Lower lobe of right lung (tissue), 2 donors: ENCODE measurements around the gene OCA2. TPM values are rescaled to one million over a fixed set of nuclear protein-coding genes. Genes with fewer than 3 reads are reported as not detected.

Experiments used
- ATAC-seq, 2 donors: fragments of 200-7000 bp; cut with Tn5 transposase; one replicate each; pipeline ENCODE4 v1.9.1; 2020 to 2022; ENCODE audit warnings: mild to moderate bottlenecking in 2 of 2, moderate library complexity in 2 of 2
- DNase-seq: peaks from one replicate; pipeline ENCODE4 v3.0.0-alpha.2; 2020
- H3K27ac ChIP-seq: fragments of 200-600 bp; one replicate; pipeline ENCODE4 v1.8.0; 2022
- H3K27me3 ChIP-seq: fragments of 200-600 bp; one replicate; pipeline ENCODE4 v1.8.0; 2022; ENCODE audit warnings: low read depth
- H3K36me3 ChIP-seq: fragments of 200-600 bp; one replicate; pipeline ENCODE4 v1.8.0; 2022; ENCODE audit warnings: mild to moderate bottlenecking
- H3K4me1 ChIP-seq: fragments of 200-600 bp; one replicate; pipeline ENCODE4 v1.8.0; 2022
- H3K4me3 ChIP-seq: fragments of 200-600 bp; one replicate; pipeline ENCODE4 v1.8.0; 2022; ENCODE audit warnings: mild to moderate bottlenecking
- H3K9me3 ChIP-seq: fragments of 200-600 bp; one replicate; pipeline ENCODE4 v1.8.0; 2022
- intact Hi-C: fragments of 100-400 bp; cut with DNase I; formaldehyde crosslinking; loops from one replicate; pipeline ENCODE4 v1.11.0; 2022
- total RNA-seq: library from RNA; stranded (reverse); fragmentation: NEBNext Ultra II Directional; extraction: Animal tissue kit (Norgen Biotek cat#: 25700); gene quantifications from one replicate; pipeline ENCODE4 v1.2.1, GENCODE V29; 2021
- TF ChIP-seq, protein P1 (sequence below): fragments of 200-600 bp; IDR thresholded peaks from one replicate; pipeline ENCODE4 v1.8.0; 2022; ENCODE audit warnings: antibody characterized with exemption, mild to moderate bottlenecking
- donor health status: DM: no; HTN: yes; CAD: no; lungs with severe emphysema.

OCA2 gene
- total RNA-seq, 1 donor from 2014 or later, result 1.2 TPM

DNA sequence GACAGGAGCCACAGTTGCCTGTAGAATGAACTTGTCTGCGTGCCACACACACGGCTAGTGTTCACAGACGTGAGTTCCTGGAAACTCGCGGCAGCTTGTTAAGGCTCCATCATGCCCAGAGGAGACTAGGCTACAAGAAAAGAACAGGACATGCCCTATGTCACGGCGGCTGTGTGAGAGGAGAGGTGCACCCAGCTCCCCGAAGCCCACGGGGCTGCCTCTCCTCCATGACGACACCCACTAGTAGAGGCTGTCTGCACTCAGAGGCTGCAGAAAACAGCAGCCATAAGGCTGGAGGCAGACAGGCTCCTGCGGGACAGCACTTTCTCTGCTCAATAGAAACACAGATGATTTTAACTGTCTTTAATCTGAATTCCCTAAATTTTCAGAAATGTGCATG, 19.0 kb upstream of the OCA2 start:
- intact Hi-C loops, result no loop called here
- no peak overlapping the region for H3K27ac ChIP-seq
- H3K27me3 ChIP-seq, result no peaks in the 10 kb centered on the region
- TF ChIP-seq, protein P1, sequence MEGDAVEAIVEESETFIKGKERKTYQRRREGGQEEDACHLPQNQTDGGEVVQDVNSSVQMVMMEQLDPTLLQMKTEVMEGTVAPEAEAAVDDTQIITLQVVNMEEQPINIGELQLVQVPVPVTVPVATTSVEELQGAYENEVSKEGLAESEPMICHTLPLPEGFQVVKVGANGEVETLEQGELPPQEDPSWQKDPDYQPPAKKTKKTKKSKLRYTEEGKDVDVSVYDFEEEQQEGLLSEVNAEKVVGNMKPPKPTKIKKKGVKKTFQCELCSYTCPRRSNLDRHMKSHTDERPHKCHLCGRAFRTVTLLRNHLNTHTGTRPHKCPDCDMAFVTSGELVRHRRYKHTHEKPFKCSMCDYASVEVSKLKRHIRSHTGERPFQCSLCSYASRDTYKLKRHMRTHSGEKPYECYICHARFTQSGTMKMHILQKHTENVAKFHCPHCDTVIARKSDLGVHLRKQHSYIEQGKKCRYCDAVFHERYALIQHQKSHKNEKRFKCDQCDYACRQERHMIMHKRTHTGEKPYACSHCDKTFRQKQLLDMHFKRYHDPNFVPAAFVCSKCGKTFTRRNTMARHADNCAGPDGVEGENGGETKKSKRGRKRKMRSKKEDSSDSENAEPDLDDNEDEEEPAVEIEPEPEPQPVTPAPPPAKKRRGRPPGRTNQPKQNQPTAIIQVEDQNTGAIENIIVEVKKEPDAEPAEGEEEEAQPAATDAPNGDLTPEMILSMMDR, result no peak
- no peak overlapping the region for H3K4me3 ChIP-seq
- no peaks in the 10 kb centered on the region for H3K4me1 ChIP-seq
- H3K9me3 ChIP-seq, result no peaks in the 10 kb centered on the region
- DNase-seq, result no peak
- H3K36me3 ChIP-seq, result peaks cover 92% of the 10 kb centered on the region
- no peak for ATAC-seq

DNA sequence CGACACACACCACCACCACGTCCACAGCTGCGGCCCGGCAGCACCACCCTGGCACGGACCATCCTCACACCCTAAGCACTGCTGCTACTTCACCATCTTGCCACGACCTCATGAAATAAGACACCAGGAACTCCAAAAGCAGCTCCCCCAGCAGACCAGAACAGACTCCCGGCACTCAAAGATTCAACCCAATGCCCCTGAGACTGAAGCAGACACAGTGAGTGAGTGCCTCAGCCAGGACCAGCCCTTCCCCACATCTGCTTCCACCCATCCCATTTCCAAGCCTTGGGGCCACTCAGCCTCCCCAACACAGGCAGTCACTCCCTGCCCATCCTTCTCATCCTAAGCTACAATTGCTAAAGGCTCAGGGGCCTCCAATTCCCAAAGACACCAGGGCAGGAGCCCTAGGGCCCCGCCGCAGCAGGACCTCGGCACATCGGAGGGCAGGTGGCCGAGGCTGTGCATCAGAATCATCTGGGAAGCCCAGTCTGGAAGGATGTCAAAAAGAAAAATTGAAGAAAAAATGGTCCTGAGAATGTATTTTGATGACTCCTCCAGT, 18.4 kb upstream of the OCA2 start:
- DNase-seq, result no peak
- H3K36me3 ChIP-seq, result peaks cover 94% of the 10 kb centered on the region
- TF ChIP-seq, protein P1, result no peak
- ATAC-seq, result no peak
- no peaks in the 10 kb centered on the region for H3K9me3 ChIP-seq
- H3K4me3 ChIP-seq, result no peak overlapping the region
- no peaks in the 10 kb centered on the region for H3K4me1 ChIP-seq
- intact Hi-C loops, result no loop called here
- no peak overlapping the region for H3K27ac ChIP-seq
- H3K27me3 ChIP-seq, result no peaks in the 10 kb centered on the region

DNA sequence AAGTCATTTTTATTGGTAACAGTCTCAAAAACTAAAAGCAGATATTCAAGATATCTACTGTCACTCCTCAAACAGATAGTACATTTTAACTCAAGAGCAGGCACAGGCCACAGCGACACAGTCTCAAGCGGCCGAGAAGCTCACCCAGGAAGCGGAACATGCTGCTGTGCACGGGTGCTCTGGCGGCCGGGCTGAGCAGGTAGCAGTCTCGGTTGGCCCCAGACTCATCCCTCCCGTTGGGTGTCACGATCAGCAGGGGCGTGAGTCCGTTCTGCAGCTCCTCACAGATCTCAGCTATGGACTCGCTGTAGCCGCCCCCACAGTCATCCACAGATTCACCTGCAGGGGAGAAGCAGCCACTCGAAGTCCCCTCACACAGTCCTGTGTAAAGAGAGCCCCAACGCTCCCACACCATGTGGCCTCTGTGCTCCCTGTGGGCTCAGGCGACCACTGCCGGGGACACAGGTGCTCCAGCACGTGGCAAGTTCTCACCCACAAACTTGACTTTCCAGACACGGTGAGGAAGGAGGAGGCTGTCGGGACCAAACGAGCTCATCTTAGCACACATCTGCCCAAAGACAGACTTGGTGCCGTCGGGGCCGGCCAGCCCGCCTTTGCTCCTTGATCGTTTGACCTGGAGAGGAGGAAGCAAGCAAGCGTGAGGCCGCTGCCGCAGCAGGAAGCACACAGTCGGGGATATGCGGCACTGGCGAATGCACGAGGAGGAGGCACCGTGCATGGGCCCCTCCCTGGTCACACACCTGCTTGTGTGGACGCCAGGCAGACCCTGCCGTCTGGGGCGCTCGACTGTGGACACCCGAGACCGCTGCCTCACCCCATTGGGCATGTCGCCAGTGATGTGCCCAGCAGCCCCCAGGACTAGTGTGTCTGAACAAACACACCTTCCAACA, 17.7 kb upstream of the OCA2 start:
- Histone ChIP-seq H3K36me3 (peaks cover 95% of the 10 kb centered on the region), H3K4me1 (no peaks in the 10 kb centered on the region), H3K27me3 (no peaks in the 10 kb centered on the region), H3K9me3 (no peaks in the 10 kb centered on the region), H3K27ac (no peak overlapping the region), H3K4me3 (no peak overlapping the region)
- peak; percentile 43 for DNase-seq
- ATAC-seq, result peak in 1 of 2 donors; percentile 8
- intact Hi-C loops, result no loop called here
- TF ChIP-seq, protein P1, result no peak

DNA sequence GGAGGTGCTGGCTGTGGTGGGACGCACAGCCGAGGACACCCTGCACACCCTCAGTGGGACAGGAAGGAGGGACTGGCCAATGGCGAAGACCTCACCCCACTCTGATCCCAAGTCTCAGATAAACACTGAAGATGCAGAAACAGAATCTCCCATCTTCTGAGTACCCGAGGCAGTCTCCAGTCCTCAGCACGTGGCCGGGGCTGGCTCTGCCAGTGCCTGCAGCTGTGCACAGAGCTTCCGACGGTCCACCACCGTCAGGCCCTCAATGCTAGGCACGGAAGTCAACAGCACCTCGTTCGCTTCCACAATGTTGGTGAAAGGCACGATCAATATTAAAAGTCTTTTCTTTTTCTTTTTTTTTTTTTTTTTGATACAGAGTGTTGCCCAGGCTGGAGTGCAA, 16.8 kb upstream of the OCA2 start:
- Histone ChIP-seq H3K27me3 (no peaks in the 10 kb centered on the region), H3K4me1 (no peaks in the 10 kb centered on the region), H3K27ac (no peak overlapping the region), H3K4me3 (no peak overlapping the region), H3K36me3 (peaks cover 96% of the 10 kb centered on the region), H3K9me3 (no peaks in the 10 kb centered on the region)
- DNase-seq (no peak), ATAC-seq (no peak)
- intact Hi-C loops, result no loop called here
- TF ChIP-seq, protein P1, result no peak

DNA sequence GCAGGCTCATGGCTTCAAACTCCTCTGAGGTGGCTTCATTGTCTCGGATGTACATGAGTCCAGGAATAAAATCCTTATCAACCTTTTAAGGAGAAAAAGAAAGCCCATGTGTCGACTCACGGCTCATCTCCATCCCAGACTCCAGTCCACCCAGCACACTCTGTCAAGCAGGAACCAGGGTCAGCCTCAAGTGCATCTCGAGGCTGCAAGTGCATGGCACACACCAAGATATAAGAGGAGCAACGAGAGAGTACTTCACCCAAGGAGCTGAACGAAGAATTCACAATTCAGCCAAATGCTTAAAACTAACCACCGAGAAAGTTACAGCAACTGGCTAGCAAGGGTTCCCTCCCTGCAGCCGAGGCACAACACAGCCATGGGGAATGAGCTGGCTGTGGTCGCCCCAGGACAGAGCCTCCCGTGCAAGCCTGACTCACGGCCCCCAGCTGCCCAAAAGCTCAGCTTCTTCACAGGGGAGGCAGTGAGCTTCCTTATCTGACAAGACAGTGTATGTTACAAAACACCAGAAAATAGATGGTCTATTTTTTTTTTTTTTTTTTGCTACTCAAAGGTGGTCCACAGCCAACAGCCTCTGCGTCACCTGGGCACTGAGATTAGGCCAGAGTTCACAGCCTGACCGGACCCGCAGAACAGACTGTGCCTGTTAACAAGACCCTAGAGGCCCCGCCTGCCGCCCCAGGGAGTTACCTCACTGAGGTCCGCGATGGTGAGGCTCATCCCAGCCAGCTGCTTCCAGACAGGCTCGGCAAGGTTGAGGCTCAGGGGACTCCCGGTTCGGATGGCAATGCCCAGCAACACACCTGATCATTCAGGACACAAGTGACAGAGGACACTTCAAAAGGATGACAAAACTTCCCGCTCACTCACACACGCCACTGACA, 15.9 kb upstream of the OCA2 start:
- Histone ChIP-seq H3K4me3 (no peak overlapping the region), H3K9me3 (no peaks in the 10 kb centered on the region), H3K4me1 (no peaks in the 10 kb centered on the region), H3K27ac (no peak overlapping the region), H3K27me3 (no peaks in the 10 kb centered on the region), H3K36me3 (peaks cover 87% of the 10 kb centered on the region)
- TF ChIP-seq, protein P1, result no peak
- intact Hi-C loops, result no loop called here
- DNase-seq (no peak), ATAC-seq (no peak)
